ENCODE data around the gene STARD5.

Gene STARD5

GRCh38 chr15:81293728-81294515 lies 30.0 kb downstream of the STARD5 start:
- peak; percentile 70 to 78 (median 72) for DNase-seq (ENCODE audit: low read depth in 3 of 3)

DNA sequence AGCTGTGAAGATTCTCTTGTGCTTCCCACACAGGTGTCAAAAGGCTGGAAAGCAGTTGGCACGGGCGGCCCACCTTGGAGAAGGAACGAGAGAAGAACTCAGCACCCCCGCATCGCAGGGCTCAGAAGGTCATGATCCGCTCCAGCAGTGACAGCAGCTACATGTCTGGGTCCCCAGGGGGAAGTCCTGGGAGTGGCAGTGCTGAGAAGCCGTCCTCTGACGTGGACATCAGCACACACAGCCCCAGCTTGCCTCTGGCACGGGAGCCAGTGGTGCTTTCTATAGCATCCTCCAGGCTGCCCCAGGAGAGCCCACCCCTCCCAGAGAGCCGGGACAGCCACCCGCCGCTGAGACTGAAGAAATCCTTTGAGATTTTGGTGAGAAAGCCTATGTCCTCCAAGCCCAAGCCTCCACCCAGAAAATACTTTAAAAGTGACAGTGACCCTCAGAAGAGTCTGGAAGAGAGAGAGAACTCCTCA lies 31.4 kb downstream of the STARD5 start:
- DNase-seq (ENCODE audit: low read depth in 3 of 3) = peak in 1 of 3 experiments; percentile 51

DNA sequence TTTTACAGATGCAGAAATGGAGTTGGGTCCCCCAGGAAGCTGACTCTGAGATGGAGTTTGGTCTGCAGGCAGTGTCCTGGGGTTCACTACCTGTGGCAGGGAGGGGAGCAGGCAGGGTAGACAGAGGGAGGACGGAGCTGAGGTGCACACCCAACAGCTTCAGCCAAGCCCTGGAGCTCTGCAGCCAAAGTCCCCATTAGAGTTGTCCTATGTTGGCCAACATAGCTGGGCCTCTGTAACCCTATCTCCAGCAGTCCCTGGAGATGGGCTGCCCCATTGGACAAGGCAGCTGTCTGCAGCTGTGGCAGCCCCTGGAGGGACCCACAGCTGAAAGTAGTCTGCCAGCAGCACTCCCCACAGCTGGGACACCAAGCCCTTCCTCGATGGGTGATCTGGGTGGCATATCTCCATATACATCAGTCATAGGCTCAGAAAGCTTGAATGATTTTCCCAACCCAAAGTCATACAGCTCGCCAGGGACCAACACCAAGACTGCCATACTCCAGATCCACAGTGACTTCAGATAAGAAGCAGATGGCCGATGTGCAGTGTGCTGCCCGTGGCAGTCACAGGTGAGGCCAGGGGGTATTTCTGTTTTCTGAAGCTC lies 31.9 kb downstream of the STARD5 start:
- DNase-seq (ENCODE audit: low read depth in 3 of 3) = no peak

- DNase-seq (ENCODE audit: low read depth in 3 of 3) = no peak
These were observed 34.0 kb downstream of the STARD5 start for GRCh38 chr15:81289910-81290309.

DNA sequence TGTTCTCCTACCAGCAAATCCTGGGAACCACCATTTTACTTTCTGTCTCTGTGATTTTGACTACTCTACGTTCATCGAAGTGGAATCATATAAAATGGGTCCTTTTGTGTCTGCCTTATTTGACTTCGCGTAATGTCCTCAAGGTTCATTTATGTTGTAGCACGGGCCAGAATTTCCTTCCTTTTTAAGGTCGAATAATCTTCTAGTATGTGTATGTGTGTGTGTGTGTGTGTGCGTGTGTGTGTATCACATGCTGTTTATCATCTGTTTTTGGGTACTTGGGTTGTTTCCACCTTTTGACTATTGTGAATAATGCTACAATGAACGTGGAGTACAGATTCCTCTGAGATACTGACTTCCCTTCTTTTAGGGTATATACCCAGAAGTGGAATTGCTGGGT lies 35.3 kb downstream of the STARD5 start:
- DNase-seq (ENCODE audit: low read depth in 3 of 3) = no peak

GRCh38 chr15:81288040-81288439 lies 35.9 kb downstream of the STARD5 start:
- DNase-seq (ENCODE audit: low read depth in 3 of 3) = no peak

GRCh38 chr15:81286621-81287121 lies 37.3 kb downstream of the STARD5 start:
- no peak for DNase-seq (ENCODE audit: low read depth in 3 of 3)

- no peak for DNase-seq (ENCODE audit: low read depth in 3 of 3)
These were observed 38.5 kb downstream of the STARD5 start for GRCh38 chr15:81285461-81285860.

DNA sequence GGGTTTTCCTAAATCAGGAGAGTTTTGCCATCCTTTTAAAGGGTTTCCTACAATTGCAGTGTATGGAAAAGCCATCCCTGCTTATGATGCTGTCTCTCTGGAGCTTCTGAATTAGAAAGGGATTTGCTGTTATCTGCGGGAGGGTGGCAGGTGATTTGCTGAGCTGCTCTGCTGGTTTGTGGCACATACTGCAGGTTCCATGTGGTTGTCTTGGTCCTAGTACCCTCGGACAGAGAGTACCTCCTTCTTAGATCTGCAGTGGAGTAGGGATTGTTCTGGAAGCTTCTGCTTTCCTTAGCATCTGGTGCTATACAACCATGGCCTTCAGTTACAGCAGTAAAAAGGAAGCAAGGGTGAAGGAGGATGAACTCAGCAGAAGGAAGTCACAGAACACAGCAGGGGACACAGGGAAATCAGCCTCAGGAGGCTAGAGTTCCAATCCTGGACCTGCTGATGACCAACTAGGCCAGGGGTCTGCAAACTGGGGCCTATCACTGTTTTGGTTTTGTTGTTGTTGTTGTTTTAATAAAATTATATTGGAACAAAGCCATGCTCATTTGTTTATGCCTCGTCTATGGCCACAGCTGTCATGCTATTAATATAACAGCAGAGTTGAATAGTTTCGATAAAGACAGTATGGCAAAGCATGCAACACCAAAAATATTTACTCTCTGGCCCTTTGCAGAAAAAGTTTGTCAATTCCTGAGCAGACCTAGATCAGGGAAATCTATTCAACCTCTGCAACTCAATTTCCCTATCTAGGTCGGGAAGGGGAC lies 39.5 kb downstream of the STARD5 start:
- DNase-seq (ENCODE audit: low read depth in 3 of 3) = no peak

- no peak for DNase-seq (ENCODE audit: low read depth in 3 of 3)
These were observed 41.0 kb downstream of the STARD5 start for GRCh38 chr15:81282911-81283310.

- DNase-seq (ENCODE audit: low read depth in 3 of 3) = no peak
These were observed 41.4 kb downstream of the STARD5 start for GRCh38 chr15:81282606-81282895.

- no peak for DNase-seq (ENCODE audit: low read depth in 3 of 3)
These were observed 42.0 kb downstream of the STARD5 start for GRCh38 chr15:81281766-81282605.

- no peak for DNase-seq (ENCODE audit: low read depth in 3 of 3)
These were observed 42.5 kb downstream of the STARD5 start for GRCh38 chr15:81281456-81281735.

- no peak for DNase-seq (ENCODE audit: low read depth in 3 of 3)
These were observed 43.1 kb downstream of the STARD5 start for GRCh38 chr15:81280696-81281455.

GRCh38 chr15:81279621-81280485 lies 44.1 kb downstream of the STARD5 start:
- no peak for DNase-seq (ENCODE audit: low read depth in 3 of 3)

DNA sequence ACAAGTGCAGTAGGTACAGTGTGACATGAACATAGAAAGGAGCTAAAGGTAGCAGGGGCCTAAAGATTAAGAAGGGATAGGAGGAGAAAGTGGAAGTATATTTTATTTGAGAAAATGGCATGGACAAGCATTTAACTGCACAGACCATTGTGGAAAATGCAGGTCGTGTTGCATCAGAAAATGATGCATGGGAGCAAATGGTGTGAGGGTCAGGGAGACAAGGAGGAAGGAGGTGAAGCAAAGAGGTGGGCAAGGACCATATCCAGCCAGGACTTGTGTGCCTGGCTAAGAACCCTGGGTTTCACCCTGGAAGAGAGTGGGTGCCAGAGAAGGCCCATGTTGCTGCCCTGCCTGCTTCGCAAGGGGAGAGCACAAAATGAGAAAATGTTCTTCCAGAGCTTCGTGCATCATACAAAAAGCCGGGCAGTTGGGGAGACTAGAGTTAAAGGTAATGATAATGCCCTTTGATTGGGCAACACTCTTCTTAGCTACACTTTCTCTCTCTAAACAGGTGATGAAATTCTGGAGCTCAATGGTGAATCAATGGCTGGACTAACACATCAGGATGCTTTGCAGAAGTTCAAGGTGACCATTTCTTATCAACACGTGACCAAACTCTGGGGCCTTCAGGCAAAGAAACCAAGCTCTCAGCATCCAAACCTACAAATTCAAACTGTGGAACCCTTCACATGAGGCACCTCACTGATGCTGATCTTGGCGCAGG lies 45.5 kb downstream of the STARD5 start:
- no peak for DNase-seq (ENCODE audit: low read depth in 3 of 3)

- DNase-seq (ENCODE audit: low read depth in 3 of 3) = no peak
These were observed 46.1 kb downstream of the STARD5 start for GRCh38 chr15:81277851-81278250.

- no peak for DNase-seq (ENCODE audit: low read depth in 3 of 3)
These were observed 47.0 kb downstream of the STARD5 start for GRCh38 chr15:81276967-81277366.

DNA sequence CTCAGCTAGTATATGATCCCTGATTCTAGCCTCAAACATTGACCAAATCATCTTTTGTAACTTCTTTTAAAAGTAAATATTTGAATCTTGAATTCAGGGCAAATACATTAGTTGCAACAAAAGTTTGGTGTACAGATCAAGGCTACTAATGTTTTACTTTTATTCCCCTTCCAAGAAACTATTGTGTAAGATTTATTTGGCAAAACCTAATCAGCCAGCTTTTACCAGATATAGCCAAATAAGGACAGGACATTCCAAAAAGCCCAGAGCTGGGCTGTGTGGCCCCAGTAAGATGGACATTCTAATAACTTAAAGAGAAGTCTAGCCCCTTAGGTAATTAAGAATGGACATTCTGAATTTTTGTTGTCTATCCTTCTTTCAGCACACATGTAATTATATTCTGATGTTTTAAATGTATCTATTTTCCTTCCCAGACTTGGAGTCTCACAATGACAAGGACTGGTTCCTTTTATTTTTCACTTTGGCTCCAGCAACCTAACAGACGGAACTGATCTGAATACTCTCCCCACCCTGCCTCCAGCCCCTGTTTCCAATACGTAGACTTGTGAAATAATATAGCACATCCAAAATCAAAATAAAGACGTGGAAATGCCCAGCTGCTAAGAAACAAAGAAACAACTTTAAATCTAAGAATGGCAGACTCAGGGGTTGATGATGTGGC lies 48.1 kb downstream of the STARD5 start:
- no peak for DNase-seq (ENCODE audit: low read depth in 3 of 3)
